HFFc6 (cell line): Measurements from ENCODE around the gene AHDC1. TPM values are rescaled to one million over a fixed set of nuclear protein-coding genes. Genes with fewer than 3 reads are reported as not detected.
A peak's percentile ranks its signal among the peaks of the same experiment; 100 is the strongest.

Source experiments
- DNase-seq: peaks from one replicate; pipeline ENCODE4 v3.0.0-alpha.2; 2018
- H3K27ac Mint-ChIP-seq: 2 replicates; pipeline ENCODE4 v1.8.0; 2020; ENCODE audit warnings: mild to moderate bottlenecking, mixed read lengths
- H3K27me3 Mint-ChIP-seq: 2 replicates; pipeline ENCODE4 v1.8.0; 2021; ENCODE audit warnings: mild to moderate bottlenecking, moderate library complexity, mixed read lengths; ENCODE audit not compliant: insufficient read depth
- H3K36me3 Mint-ChIP-seq: 2 replicates; pipeline ENCODE4 v1.8.0; 2021; ENCODE audit warnings: low read depth, mixed read lengths
- H3K4me1 Mint-ChIP-seq: 2 replicates; pipeline ENCODE4 v1.8.0; 2020; ENCODE audit warnings: low read depth, mixed read lengths
- H3K4me3 Mint-ChIP-seq: 2 replicates; pipeline ENCODE4 v1.8.0; 2020; ENCODE audit warnings: mild to moderate bottlenecking, moderate library complexity, mixed read lengths
- H3K9me3 Mint-ChIP-seq: 2 replicates; pipeline ENCODE4 v1.8.0; 2020; ENCODE audit warnings: mild to moderate bottlenecking, mixed read lengths
- total RNA-seq, 6 experiments: library from RNA; stranded (reverse); fragmentation: NEBNext Ultra II Directional; extraction: Animal tissue kit (Norgen Biotek cat#: 25700); gene quantifications; 2 replicates in 1 of 6; 3 replicates in 5 of 6; pipeline ENCODE4 v1.2.3, GENCODE V29; 2021
- TF ChIP-seq, protein P1 (sequence below): fragments of 200-600 bp; sonication (generic); IDR thresholded peaks from 2 replicates; pipeline ENCODE4 v1.5.0; 2021; ENCODE audit warnings: antibody characterized with exemption, mild to moderate bottlenecking

AHDC1 gene
- total RNA-seq, 6 experiments from 2014 or later, result 30.7 to 53.2 (median 34.7) TPM

DNA sequence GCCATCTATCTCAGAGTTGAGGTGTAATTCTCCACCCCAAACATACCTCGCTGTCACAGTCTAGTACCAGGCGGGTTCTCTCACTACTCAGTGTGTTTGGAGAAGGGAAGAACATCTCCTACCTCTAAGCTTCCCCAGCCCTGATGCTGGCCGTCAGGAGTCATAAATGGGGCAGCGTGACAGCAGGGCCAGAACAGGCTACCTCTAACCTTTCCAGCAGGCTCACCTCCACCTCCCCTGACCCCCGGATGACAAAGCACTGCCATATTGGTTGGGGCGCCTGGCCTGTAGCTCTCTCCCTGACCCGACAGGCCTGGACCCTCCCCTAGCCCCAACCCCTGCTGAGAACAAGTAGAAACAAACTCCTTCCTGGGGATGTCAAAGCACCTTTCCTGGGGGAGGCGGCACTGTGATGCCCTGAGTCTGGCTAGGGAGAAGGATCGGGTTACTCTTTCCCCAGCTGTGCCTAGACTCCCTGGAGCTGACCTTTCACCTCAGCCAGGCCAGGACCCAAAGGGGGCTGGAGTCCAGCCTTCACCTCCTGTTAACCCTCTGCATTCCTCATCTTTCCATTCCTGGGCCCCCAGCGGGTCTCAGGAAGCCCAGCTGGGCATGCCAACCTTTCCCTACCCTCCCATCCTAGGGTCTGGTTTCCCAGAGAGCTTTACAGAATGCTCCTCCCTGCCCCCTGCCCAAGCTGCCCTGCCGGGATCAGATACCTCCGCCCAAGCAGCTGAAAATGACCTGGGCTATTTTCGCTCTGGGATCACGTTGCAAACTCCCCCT lies 34.2 kb downstream of the AHDC1 start:
- TF ChIP-seq, protein P1, sequence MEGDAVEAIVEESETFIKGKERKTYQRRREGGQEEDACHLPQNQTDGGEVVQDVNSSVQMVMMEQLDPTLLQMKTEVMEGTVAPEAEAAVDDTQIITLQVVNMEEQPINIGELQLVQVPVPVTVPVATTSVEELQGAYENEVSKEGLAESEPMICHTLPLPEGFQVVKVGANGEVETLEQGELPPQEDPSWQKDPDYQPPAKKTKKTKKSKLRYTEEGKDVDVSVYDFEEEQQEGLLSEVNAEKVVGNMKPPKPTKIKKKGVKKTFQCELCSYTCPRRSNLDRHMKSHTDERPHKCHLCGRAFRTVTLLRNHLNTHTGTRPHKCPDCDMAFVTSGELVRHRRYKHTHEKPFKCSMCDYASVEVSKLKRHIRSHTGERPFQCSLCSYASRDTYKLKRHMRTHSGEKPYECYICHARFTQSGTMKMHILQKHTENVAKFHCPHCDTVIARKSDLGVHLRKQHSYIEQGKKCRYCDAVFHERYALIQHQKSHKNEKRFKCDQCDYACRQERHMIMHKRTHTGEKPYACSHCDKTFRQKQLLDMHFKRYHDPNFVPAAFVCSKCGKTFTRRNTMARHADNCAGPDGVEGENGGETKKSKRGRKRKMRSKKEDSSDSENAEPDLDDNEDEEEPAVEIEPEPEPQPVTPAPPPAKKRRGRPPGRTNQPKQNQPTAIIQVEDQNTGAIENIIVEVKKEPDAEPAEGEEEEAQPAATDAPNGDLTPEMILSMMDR, result no peak
- peaks cover 3% of the 10 kb centered on the region for H3K27me3 Mint-ChIP-seq
- H3K27ac Mint-ChIP-seq, result peak overlapping the region; percentile 67
- no peaks in the 10 kb centered on the region for H3K9me3 Mint-ChIP-seq
- no peaks in the 10 kb centered on the region for H3K36me3 Mint-ChIP-seq
- DNase-seq, result no peak
- peaks cover 90% of the 10 kb centered on the region for H3K4me1 Mint-ChIP-seq
- H3K4me3 Mint-ChIP-seq, result peak overlapping the region; percentile 66; the same call in 1 of the 2 replicates

DNA sequence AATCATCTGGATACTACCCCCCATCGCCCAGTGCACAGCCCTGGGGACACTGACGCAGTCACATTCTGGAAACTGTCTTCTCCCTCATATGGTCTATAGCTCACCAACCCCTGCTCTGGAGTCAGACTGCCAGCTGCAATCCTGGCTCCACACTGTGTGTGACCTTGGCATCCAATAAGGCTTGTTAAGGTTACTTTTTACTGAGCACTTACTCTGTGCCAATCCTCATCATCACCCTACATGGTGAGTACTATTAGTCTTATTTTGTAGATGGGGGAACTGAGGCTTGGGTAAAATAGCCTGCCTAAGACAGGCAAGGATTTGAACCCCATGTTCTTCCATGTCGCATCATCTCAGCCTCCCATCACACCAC lies 34.9 kb downstream of the AHDC1 start:
- H3K4me1 Mint-ChIP-seq, result peaks cover 90% of the 10 kb centered on the region
- H3K4me3 Mint-ChIP-seq, result peak overlapping the region; percentile 66
- TF ChIP-seq, protein P1, result no peak
- no peak for DNase-seq
- H3K36me3 Mint-ChIP-seq, result no peaks in the 10 kb centered on the region
- H3K27ac Mint-ChIP-seq, result peak overlapping the region; percentile 67
- H3K9me3 Mint-ChIP-seq, result no peaks in the 10 kb centered on the region
- peaks cover 3% of the 10 kb centered on the region for H3K27me3 Mint-ChIP-seq

DNA sequence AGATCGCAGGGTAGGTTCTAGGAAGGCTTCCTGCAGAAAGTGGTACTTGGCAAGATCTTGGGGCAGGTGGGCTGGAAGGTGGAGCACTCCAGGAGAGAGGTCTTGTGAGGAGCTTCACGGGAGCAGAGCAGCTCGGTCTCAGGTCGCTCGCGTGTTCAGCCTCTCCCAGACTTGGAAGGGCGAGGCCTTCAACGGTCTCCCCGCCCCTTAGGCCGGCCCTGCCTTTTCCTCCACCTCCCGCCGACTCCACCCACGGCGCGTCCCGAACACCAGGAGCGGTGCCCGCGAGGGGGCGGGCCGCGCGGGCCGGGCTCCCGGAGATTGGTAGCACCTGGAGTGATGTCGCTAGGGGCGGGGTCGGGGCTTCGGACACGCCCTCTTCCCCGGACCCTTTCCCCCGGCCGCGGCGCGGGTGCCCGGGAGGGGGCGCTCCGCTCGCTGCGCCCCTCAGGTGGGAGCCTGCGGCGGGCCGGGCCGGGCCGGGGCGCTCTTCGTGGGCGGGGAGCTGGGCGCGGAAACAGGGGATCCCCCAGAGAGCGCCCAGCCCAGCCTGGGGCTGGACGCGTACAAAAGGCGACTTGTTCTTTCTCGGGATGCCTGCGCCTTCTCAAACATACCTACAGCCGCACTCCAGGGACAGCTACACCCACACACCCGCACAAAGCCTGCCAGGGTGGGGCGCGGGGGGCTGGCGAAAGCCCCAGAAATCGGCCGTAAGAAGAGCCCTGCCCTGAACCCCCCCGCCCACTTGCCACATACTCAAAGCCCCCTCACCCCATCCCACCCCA lies 35.5 kb downstream of the AHDC1 start:
- peaks cover 3% of the 10 kb centered on the region for H3K27me3 Mint-ChIP-seq
- no peaks in the 10 kb centered on the region for H3K36me3 Mint-ChIP-seq
- H3K4me3 Mint-ChIP-seq, result peak overlapping the region; percentile 69

GRCh38 chr1:27567971-27568299 lies 36.0 kb downstream of the AHDC1 start:
- Mint-ChIP-seq H3K4me3 (peak overlapping the region; percentile 69), H3K9me3 (no peaks in the 10 kb centered on the region), H3K4me1 (peaks cover 90% of the 10 kb centered on the region), H3K27ac (peak overlapping the region; percentile 62), H3K36me3 (no peaks in the 10 kb centered on the region), H3K27me3 (peaks cover 3% of the 10 kb centered on the region)
- DNase-seq, result no peak
- TF ChIP-seq, protein P1, result no peak

More for the DNA sequence above, 35.5 kb downstream of the AHDC1 start:
- Mint-ChIP-seq H3K9me3 (no peaks in the 10 kb centered on the region), H3K27ac (peak overlapping the region; percentile 67), H3K4me1 (peaks cover 90% of the 10 kb centered on the region)
- TF ChIP-seq, protein P1, result peak; percentile 86
- peak; percentile 76 for DNase-seq

GRCh38 chr1:27567146-27567526 lies 36.8 kb downstream of the AHDC1 start:
- DNase-seq, result no peak
- peaks cover 5% of the 10 kb centered on the region for H3K27me3 Mint-ChIP-seq
- TF ChIP-seq, protein P1, result no peak
- peaks cover 90% of the 10 kb centered on the region for H3K4me1 Mint-ChIP-seq
- H3K27ac Mint-ChIP-seq, result peak overlapping the region; percentile 78; the same call in 1 of the 2 replicates
- H3K9me3 Mint-ChIP-seq, result no peaks in the 10 kb centered on the region
- H3K36me3 Mint-ChIP-seq, result no peaks in the 10 kb centered on the region
- H3K4me3 Mint-ChIP-seq, result 0 out of 2 replicates have a peak overlapping the region, but pooled peaks have one; percentile 69
